HCT116 (cell line): ENCODE data around the gene CNTNAP2. TPM values are rescaled to one million over a fixed set of nuclear protein-coding genes. Genes with fewer than 3 reads are reported as not detected.

Experiments used
- ATAC-seq: fragments of 200-7000 bp; cut with Tn5 transposase; 2 replicates; pipeline ENCODE4 v1.9.1; 2020; ENCODE audit warnings: mild to moderate bottlenecking, moderate library complexity
- BruUV-seq: library from RNA; stranded (reverse); fragments of 400-500 nt; replicated peaks from 2 replicates; lab custom pipeline; 2021; lab: Mats Ljungman, UMichigan
- CTCF ChIA-PET: fragments of 300-600 bp; sonication (Branson Sonifier 250); formaldehyde crosslinking; loops from one replicate; lab custom pipeline; 2021; ENCODE audit warnings: antibody characterized with exemption; lab: Charles Lee
- POLR2A ChIA-PET: fragments of 300-600, 350-600 bp; sonication (Branson Sonifier 250); formaldehyde crosslinking; loops from one replicate; lab custom pipeline; 2021; ENCODE audit warnings: antibody characterized with exemption; lab: Charles Lee
- RAD21 ChIA-PET, 2 experiments: fragments of 300-600 bp; sonication (Branson Sonifier 250); formaldehyde crosslinking; loops; one replicate each; lab custom pipeline; 2023; ENCODE audit warnings: low total read pairs in 2 of 2; ENCODE audit not compliant: uncharacterized antibody in 2 of 2, unreplicated experiment in 2 of 2, low non-redundant PET in 1 of 2; lab: Charles Lee
- DNase-seq: peaks from one replicate; pipeline ENCODE4 v3.0.0-alpha.2; 2010; ENCODE audit warnings: low read depth, low spot score
- H2AFZ ChIP-seq: fragments of 200-600 bp; shearing (Covaris generic), sonication (generic); 2 replicates; pipeline ENCODE4 v1.6.1; 2017; ENCODE audit warnings: low read depth, mixed run types, mixed read lengths, antibody characterized with exemption, low read length; ENCODE audit not compliant: poor library complexity, severe bottlenecking
- H3K27ac ChIP-seq: 2 replicates; pipeline ENCODE4 v1.5.1; 2012; ENCODE audit warnings: low read depth, low read length
- H3K27me3 ChIP-seq: fragments of 200-600 bp; sonication (generic); 2 replicates; pipeline ENCODE4 v1.6.1; 2016; ENCODE audit warnings: mixed run types, low read length, mixed read lengths; ENCODE audit not compliant: insufficient read depth
- H3K36me3 ChIP-seq, 2 experiments: fragments of 200-500 bp in 1 of 2; fragments of 200-600 bp in 1 of 2; sonication (Bioruptor generic) in 1 of 2; sonication (generic) in 1 of 2; 2 replicates each; pipeline versions ENCODE4 v1.5.1 to v1.6.1; 2014 to 2016; ENCODE audit warnings: low read length in 2 of 2, inconsistent platforms in 1 of 2, mixed read lengths in 1 of 2, mixed run types in 1 of 2; ENCODE audit not compliant: insufficient read depth in 2 of 2, control insufficient read depth in 1 of 2
- H3K4me1 ChIP-seq, 2 experiments: fragments of 200-600 bp in 1 of 2; sonication (generic) in 1 of 2; 2 replicates each; pipeline versions ENCODE4 v1.5.1 to v1.6.1; 2012 to 2017; ENCODE audit warnings: low read length in 2 of 2, inconsistent platforms in 1 of 2, mild to moderate bottlenecking in 1 of 2, mixed read lengths in 1 of 2, mixed run types in 1 of 2, moderate library complexity in 1 of 2; ENCODE audit not compliant: insufficient read depth in 2 of 2, control insufficient read depth in 1 of 2
- H3K4me2 ChIP-seq: fragments of 200-600 bp; sonication (generic); 2 replicates; pipeline ENCODE4 v1.6.1; 2017; ENCODE audit warnings: mixed run types, low read length, mixed read lengths
- H3K4me3 ChIP-seq, 2 experiments: fragments of 200-600 bp in 1 of 2; sonication (generic) in 1 of 2; replicated peaks in 1 of 2; 2 replicates each; pipeline ENCODE4 v1.5.1; 2011 to 2016; ENCODE audit warnings: low read length in 2 of 2, control low read depth in 1 of 2, low read depth in 1 of 2, mild to moderate bottlenecking in 1 of 2, mixed read lengths in 1 of 2, mixed run types in 1 of 2
- H3K79me2 ChIP-seq: fragments of 200-600 bp; sonication (generic); 2 replicates; pipeline ENCODE4 v1.6.1; 2017; ENCODE audit warnings: mild to moderate bottlenecking, mixed run types, low read length, moderate library complexity, mixed read lengths; ENCODE audit not compliant: insufficient read depth
- H3K9ac ChIP-seq: fragments of 200-600 bp; sonication (generic); 2 replicates; pipeline ENCODE4 v1.6.1; 2016; ENCODE audit warnings: low read length, mixed read lengths
- H3K9me2 ChIP-seq: fragments of 200-600 bp; sonication (generic), shearing (Covaris generic); 2 replicates; pipeline ENCODE4 v1.6.1; 2017; ENCODE audit warnings: mixed run types, mild to moderate bottlenecking, moderate library complexity; ENCODE audit not compliant: insufficient read depth
- H3K9me3 ChIP-seq, 2 experiments: fragments of 200-500 bp in 1 of 2; fragments of 200-600 bp in 1 of 2; sonication (Bioruptor generic) in 1 of 2; sonication (generic) in 1 of 2; 2 replicates each; pipeline ENCODE4 v1.6.1; 2014 to 2017; ENCODE audit warnings: low read length in 2 of 2, mixed read lengths in 2 of 2, inconsistent platforms in 1 of 2, low read depth in 1 of 2, mild to moderate bottlenecking in 1 of 2, mixed run types in 1 of 2, moderate library complexity in 1 of 2; ENCODE audit not compliant: control insufficient read depth in 1 of 2, insufficient read depth in 1 of 2
- H4K20me1 ChIP-seq: fragments of 200-600 bp; sonication (generic), shearing (Covaris generic); 2 replicates; pipeline ENCODE4 v1.6.1; 2017; ENCODE audit warnings: mixed run types, mild to moderate bottlenecking, moderate library complexity; ENCODE audit not compliant: insufficient read depth
- ATF3 ChIP-seq: IDR thresholded peaks from 2 replicates; pipeline ENCODE4 v1.6.1; 2012
- CBX3 ChIP-seq: IDR thresholded peaks from 2 replicates; pipeline ENCODE4 v1.6.1; 2012; ENCODE audit warnings: low read depth
- CEBPB ChIP-seq: IDR thresholded peaks from 2 replicates; pipeline ENCODE4 v1.6.1; 2012; ENCODE audit warnings: low read depth
- ELF1 ChIP-seq: IDR thresholded peaks from 2 replicates; pipeline ENCODE4 v1.6.1; 2012; ENCODE audit warnings: low read depth, borderline replicate concordance
- EZH2 ChIP-seq: fragments of 200-600 bp; sonication (generic); IDR thresholded peaks from 2 replicates; pipeline ENCODE4 v1.6.1; 2017; ENCODE audit warnings: antibody characterized with exemption, mixed run types
- JUND ChIP-seq: IDR thresholded peaks from 2 replicates; pipeline ENCODE4 v1.6.1; 2012
- POLR2A ChIP-seq: IDR thresholded peaks from 2 replicates; pipeline ENCODE4 v1.7.0; 2011; ENCODE audit warnings: borderline replicate concordance; ENCODE audit not compliant: insufficient read depth, insufficient read length; ENCODE audit errors: extremely low read depth
- RAD21 ChIP-seq: IDR thresholded peaks from 2 replicates; pipeline ENCODE4 v1.6.1; 2012; ENCODE audit warnings: low read depth, mild to moderate bottlenecking
- SP1 ChIP-seq: IDR thresholded peaks from 2 replicates; pipeline ENCODE4 v1.6.1; 2012; ENCODE audit warnings: low read depth
- TCF7L2 ChIP-seq: IDR thresholded peaks from 2 replicates; pipeline ENCODE4 v1.7.0; 2011; ENCODE audit warnings: borderline replicate concordance, inconsistent platforms; ENCODE audit not compliant: insufficient read depth, insufficient read length; ENCODE audit errors: extremely low read depth
- ZFX ChIP-seq: fragments of 450-650 bp; IDR thresholded peaks from 2 replicates; pipeline ENCODE4 v1.6.1; 2017
- intact Hi-C: fragments of 100-400 bp; cut with micrococcal nuclease; formaldehyde crosslinking; loops from 2 replicates; pipeline ENCODE4 v1.10.0; 2022
- total RNA-seq: library from RNA; stranded (reverse); gene quantifications from one replicate; pipeline ENCODE4 v1.2.1, GENCODE V29; 2021; ENCODE audit not compliant: unreplicated experiment
- TF ChIP-seq, protein P1 (sequence below), 3 experiments: fragments of 200-600 bp in 1 of 3; sonication (generic) in 1 of 3; IDR thresholded peaks in 2 of 3; conservative IDR thresholded peaks in 1 of 3; 2 replicates each; pipeline ENCODE4 v1.5.1; 2012 to 2017; ENCODE audit warnings: low read depth in 2 of 3, low read length in 2 of 3, antibody characterized with exemption in 1 of 3, borderline replicate concordance in 1 of 3, control low read depth in 1 of 3, mild to moderate bottlenecking in 1 of 3, mixed read lengths in 1 of 3, mixed run types in 1 of 3, moderate library complexity in 1 of 3; ENCODE audit not compliant: insufficient read depth in 1 of 3

Gene CNTNAP2
- total RNA-seq, 1 experiment from 2014 or later, result 0.37 TPM

- Histone ChIP-seq H3K9ac (no peak overlapping the region), H4K20me1 (no peaks in the 10 kb centered on the region), H3K79me2 (no peaks in the 10 kb centered on the region), H3K4me3 (no peak overlapping the region), H3K27me3 (no peaks in the 10 kb centered on the region), H3K9me2 (no peaks in the 10 kb centered on the region), H3K36me3 (no peaks in the 10 kb centered on the region), H3K9me3 (peaks cover 0 to 12% of the 10 kb centered on the region in 2 experiments; a peak in 1 of 4 replicates), H3K27ac (no peak overlapping the region), H2AFZ (no peak overlapping the region), H3K4me2 (no peak overlapping the region), H3K4me1 (no peaks in the 10 kb centered on the region)
- RAD21 ChIA-PET, result no interaction called here
- POLR2A ChIA-PET, result no interaction called here
- no peak for ATAC-seq
- intact Hi-C loops, result no loop called here
- BruUV-seq, result no TSS peak
- DNase-seq, result no peak
- CTCF ChIA-PET, result no interaction called here
- TF ChIP-seq ATF3, result no peak
- TF ChIP-seq TCF7L2, result no peak
- TF ChIP-seq ELF1, result no peak
- TF ChIP-seq CEBPB, result no peak
- TF ChIP-seq POLR2A, result no peak
- TF ChIP-seq CBX3, result no peak
- no peak for TF ChIP-seq RAD21
- TF ChIP-seq, protein P1, sequence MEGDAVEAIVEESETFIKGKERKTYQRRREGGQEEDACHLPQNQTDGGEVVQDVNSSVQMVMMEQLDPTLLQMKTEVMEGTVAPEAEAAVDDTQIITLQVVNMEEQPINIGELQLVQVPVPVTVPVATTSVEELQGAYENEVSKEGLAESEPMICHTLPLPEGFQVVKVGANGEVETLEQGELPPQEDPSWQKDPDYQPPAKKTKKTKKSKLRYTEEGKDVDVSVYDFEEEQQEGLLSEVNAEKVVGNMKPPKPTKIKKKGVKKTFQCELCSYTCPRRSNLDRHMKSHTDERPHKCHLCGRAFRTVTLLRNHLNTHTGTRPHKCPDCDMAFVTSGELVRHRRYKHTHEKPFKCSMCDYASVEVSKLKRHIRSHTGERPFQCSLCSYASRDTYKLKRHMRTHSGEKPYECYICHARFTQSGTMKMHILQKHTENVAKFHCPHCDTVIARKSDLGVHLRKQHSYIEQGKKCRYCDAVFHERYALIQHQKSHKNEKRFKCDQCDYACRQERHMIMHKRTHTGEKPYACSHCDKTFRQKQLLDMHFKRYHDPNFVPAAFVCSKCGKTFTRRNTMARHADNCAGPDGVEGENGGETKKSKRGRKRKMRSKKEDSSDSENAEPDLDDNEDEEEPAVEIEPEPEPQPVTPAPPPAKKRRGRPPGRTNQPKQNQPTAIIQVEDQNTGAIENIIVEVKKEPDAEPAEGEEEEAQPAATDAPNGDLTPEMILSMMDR (IDR thresholded peaks at IDR 0.05 in 2 of 3, conservative IDR thresholded peaks at IDR 0.05 in 1 of 3; ENCODE audit: borderline replicate concordance in 1 of 3, insufficient read depth in 1 of 3, low read depth in 2 of 3, low read length in 2 of 3), result no peak
- no peak for TF ChIP-seq JUND
- no peak for TF ChIP-seq EZH2
Measured at GRCh38 chr7:148011753-148012152, 1895.2 kb downstream of the CNTNAP2 start.

DNA sequence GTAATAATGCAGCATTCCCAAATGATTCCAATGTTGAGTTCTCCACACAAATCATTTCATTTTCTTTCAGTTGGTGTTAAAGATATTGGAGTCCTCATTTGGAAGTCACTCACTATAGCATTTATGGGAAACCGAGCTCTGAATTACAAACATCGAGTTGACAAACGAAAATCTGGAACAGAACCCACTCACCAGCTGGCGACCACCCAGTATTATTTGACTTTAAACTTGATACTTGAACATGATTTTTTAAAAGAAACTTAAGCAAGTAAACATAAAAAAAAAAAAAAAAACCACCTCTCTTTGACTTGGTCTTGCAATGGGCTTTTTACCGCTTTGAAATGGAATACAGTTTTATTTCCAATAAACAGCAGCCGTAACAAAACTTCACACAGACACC, 1897.4 kb downstream of the CNTNAP2 start:
- Histone ChIP-seq H3K27me3 (no peaks in the 10 kb centered on the region), H2AFZ (no peak overlapping the region), H3K9me3 (peaks cover 0 to 7% of the 10 kb centered on the region in 2 experiments; a peak in 1 of 4 replicates), H4K20me1 (no peaks in the 10 kb centered on the region), H3K9me2 (no peaks in the 10 kb centered on the region), H3K27ac (no peak overlapping the region), H3K4me3 (no peak overlapping the region), H3K4me1 (no peaks in the 10 kb centered on the region), H3K4me2 (no peak overlapping the region), H3K9ac (no peak overlapping the region), H3K79me2 (no peaks in the 10 kb centered on the region), H3K36me3 (no peaks in the 10 kb centered on the region)
- TF ChIP-seq ELF1 (no peak), ATF3 (no peak), ZFX (no peak), CEBPB (no peak), SP1 (no peak)
- no peak for DNase-seq
- ChIA-PET CTCF (no interaction called here), RAD21 (no interaction called here), POLR2A (no interaction called here)
- no peak for ATAC-seq
- no TSS peak for BruUV-seq
- intact Hi-C loops, result no loop called here
